Measurements from ENCODE around the gene PRDM16. TPM values are rescaled to one million over a fixed set of nuclear protein-coding genes. Genes with fewer than 3 reads are reported as not detected.
A peak's percentile ranks its signal among the peaks of the same experiment; 100 is the strongest.

The PRDM16 gene
- total RNA-seq, 1 experiment from 2014 or later: 22.3 TPM

DNA sequence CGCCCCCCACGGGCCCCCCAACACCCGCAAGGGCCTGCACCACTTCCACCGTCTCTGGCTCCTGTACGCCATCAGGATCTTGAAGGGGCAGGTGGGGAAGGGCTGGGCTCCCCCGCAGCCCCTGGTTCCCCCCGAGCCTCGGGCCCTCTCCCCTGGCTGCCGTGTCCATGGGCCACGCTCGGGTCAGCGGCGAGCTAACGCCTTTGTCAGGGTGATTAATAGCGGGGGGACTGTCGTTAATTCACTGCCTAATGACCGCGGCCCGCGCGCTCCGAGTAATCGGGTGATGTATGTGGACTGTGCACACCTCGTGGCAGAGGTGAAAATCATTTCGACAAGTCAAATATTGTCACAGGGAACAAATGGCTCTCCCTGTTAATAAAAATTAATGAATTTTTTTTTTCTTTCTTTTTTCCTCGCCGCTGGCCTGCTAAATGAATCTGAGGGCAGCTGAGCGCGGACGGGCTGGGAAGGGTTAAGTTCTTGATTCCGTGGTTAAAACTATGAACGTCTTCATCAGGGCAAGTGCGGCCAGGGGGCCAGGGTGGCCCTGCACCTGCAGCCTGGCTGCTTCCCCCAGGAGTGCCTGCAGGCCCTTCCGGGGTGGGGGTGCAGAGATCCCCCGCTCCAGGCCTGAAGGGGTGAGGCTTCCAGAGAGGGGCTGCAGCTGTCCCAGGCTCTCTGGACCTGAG, 100.8 kb downstream of the PRDM16 start:
- ChIA-PET CTCF (no interaction called here), POLR2A (no interaction called here)
- intact Hi-C loops (cut with micrococcal nuclease; ENCODE audit: unreplicated experiment) (no loop called here), in situ Hi-C loops (cut with HindIII; ENCODE audit: low pct_unique_long_range_greater_than_20kb, low sequenced_read_pairs) (no loop called here)
- no TSS peak for BruUV-seq (replicated peaks)
- Histone ChIP-seq H3K27me3 (ENCODE audit: control insufficient read depth, insufficient read depth, low read length) (no peaks in the 10 kb centered on the region), H3K4me3 (ENCODE audit: low read depth in 2 of 2, low read length in 2 of 2) (no peak overlapping the region), H3K36me3 (ENCODE audit: control insufficient read depth, insufficient read depth, low read length) (no peaks in the 10 kb centered on the region), H3K27ac (ENCODE audit: low read length) (no peak overlapping the region), H3K4me1 (ENCODE audit: control insufficient read depth, insufficient read depth, low read length) (peaks cover 13% of the 10 kb centered on the region), H3K9me3 (ENCODE audit: control insufficient read depth, insufficient read depth, low read depth, low read length) (no peaks in the 10 kb centered on the region)
- TF ChIP-seq TCF7L2 (IDR thresholded peaks at IDR 0.05; ENCODE audit: low read depth, low read length): no peak
- TF ChIP-seq CTCF (IDR thresholded peaks at IDR 0.05): no peak
- TF ChIP-seq SIN3A (IDR thresholded peaks at IDR 0.05; ENCODE audit: borderline replicate concordance, insufficient read depth, low read depth, low read length): no peak
- no peak for TF ChIP-seq REST (IDR thresholded peaks at IDR 0.05; ENCODE audit: insufficient read depth in 1 of 2, low read depth in 2 of 2, low read length in 1 of 2)
- TF ChIP-seq POLR2AphosphoS5 (IDR thresholded peaks at IDR 0.05; ENCODE audit: low read depth, low read length): no peak
- no peak for DNase-seq (ENCODE audit: low read depth, low spot score)
- no peak for ATAC-seq

DNA sequence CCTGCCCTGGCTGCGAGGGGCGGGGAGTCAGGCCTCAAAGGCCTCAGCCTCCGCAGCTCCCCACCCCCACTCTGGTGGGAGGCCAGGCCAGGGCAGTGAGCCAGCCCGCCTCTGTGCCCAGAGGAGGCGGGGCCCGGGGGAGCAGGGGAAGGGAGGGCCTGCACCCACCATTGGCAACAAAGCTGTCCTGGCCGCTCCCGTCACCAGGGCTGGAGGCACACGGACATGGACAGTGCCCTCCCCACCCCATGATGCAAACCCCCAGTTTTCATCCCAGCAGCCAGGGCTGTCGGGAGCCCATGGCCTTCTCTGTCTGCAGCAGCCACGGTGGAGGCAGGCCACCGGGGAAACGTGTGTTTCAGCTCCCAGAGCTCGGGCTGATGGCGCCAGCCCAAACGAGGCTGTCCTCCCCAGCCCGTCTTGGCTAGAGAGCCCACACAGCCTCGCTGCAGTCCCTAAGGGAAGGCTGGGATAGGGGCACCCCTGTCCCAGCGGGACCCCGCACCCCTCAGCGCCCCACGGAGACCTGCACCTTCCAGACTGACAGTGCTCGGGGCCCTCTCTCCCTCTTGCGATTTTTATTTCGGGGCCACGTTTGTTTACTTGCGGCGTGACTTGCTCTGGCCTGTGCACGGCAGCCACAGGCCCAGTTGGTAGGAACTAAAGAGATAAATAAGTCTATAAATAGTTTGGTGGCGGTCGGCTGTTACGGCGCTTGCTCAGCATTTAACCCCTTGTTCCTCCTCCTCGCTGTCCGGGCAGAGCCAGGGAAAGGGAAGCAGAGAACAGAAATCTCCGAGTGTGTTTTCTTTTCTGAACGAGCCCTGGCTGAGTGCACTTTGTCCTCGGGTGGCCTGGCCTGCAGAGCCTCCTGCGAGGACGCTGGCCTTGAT, 101.8 kb downstream of the PRDM16 start:
- no peaks in the 10 kb centered on the region for H3K27me3 ChIP-seq (ENCODE audit: control insufficient read depth, insufficient read depth, low read length)
- H3K4me1 ChIP-seq (ENCODE audit: control insufficient read depth, insufficient read depth, low read length): peaks cover 13% of the 10 kb centered on the region
- ChIA-PET POLR2A (no interaction called here), CTCF (no interaction called here)
- intact Hi-C loops (cut with micrococcal nuclease; ENCODE audit: unreplicated experiment): no loop called here
- ATAC-seq (peak; percentile 28), DNase-seq (ENCODE audit: low read depth, low spot score) (no peak)
- TF ChIP-seq POLR2AphosphoS5 (IDR thresholded peaks at IDR 0.05; ENCODE audit: low read depth, low read length): no peak
- no peak for TF ChIP-seq SIN3A (IDR thresholded peaks at IDR 0.05; ENCODE audit: borderline replicate concordance, insufficient read depth, low read depth, low read length)
- TF ChIP-seq REST (IDR thresholded peaks at IDR 0.05; ENCODE audit: insufficient read depth in 1 of 2, low read depth in 2 of 2, low read length in 1 of 2): no peak
- no peak for TF ChIP-seq TCF7L2 (IDR thresholded peaks at IDR 0.05; ENCODE audit: low read depth, low read length)
- TF ChIP-seq CTCF (IDR thresholded peaks at IDR 0.05): no peak
- no TSS peak for BruUV-seq (replicated peaks)
- in situ Hi-C loops (cut with HindIII; ENCODE audit: low pct_unique_long_range_greater_than_20kb, low sequenced_read_pairs): no loop called here
- H3K9me3 ChIP-seq (ENCODE audit: control insufficient read depth, insufficient read depth, low read depth, low read length): no peaks in the 10 kb centered on the region
- H3K27ac ChIP-seq (ENCODE audit: low read length): no peak overlapping the region
- no peak overlapping the region for H3K4me3 ChIP-seq (ENCODE audit: low read depth in 2 of 2, low read length in 2 of 2)
- no peaks in the 10 kb centered on the region for H3K36me3 ChIP-seq (ENCODE audit: control insufficient read depth, insufficient read depth, low read length)
